ENCODE measurements around the gene ARID1B.

ARID1B gene

GRCh38 chr6:156879186-156879585 lies 102.0 kb downstream of the ARID1B start:
- DNase-seq (ENCODE audit: low read depth): no peak

GRCh38 chr6:156879591-156879990 lies 102.4 kb downstream of the ARID1B start:
- DNase-seq (ENCODE audit: low read depth): no peak

- no peak for DNase-seq (ENCODE audit: low read depth)
These were observed 103.7 kb downstream of the ARID1B start for GRCh38 chr6:156880913-156881312.

- no peak for DNase-seq (ENCODE audit: low read depth)
These were observed 104.8 kb downstream of the ARID1B start for GRCh38 chr6:156881687-156882629.

GRCh38 chr6:156883497-156884252 lies 106.5 kb downstream of the ARID1B start:
- no peak for DNase-seq (ENCODE audit: low read depth)

- DNase-seq (ENCODE audit: low read depth): no peak
These were observed 107.1 kb downstream of the ARID1B start for GRCh38 chr6:156884306-156884705.

GRCh38 chr6:156885562-156885961 lies 108.4 kb downstream of the ARID1B start:
- no peak for DNase-seq (ENCODE audit: low read depth)

GRCh38 chr6:156886409-156886808 lies 109.2 kb downstream of the ARID1B start:
- DNase-seq (ENCODE audit: low read depth): no peak

GRCh38 chr6:156887623-156888269 lies 110.6 kb downstream of the ARID1B start:
- DNase-seq (ENCODE audit: low read depth): no peak

- no peak for DNase-seq (ENCODE audit: low read depth)
These were observed 112.3 kb downstream of the ARID1B start for GRCh38 chr6:156889469-156889868.

GRCh38 chr6:156889986-156890385 lies 112.8 kb downstream of the ARID1B start:
- DNase-seq (ENCODE audit: low read depth): no peak

- DNase-seq (ENCODE audit: low read depth): no peak
These were observed 113.6 kb downstream of the ARID1B start for GRCh38 chr6:156890627-156891314.

GRCh38 chr6:156897907-156898531 lies 120.8 kb downstream of the ARID1B start:
- no peak for DNase-seq (ENCODE audit: low read depth)

GRCh38 chr6:156899071-156899470 lies 121.9 kb downstream of the ARID1B start:
- DNase-seq (ENCODE audit: low read depth): no peak

GRCh38 chr6:156899532-156900135 lies 122.5 kb downstream of the ARID1B start:
- no peak for DNase-seq (ENCODE audit: low read depth)

GRCh38 chr6:156900292-156900691 lies 123.1 kb downstream of the ARID1B start:
- DNase-seq (ENCODE audit: low read depth): no peak

- no peak for DNase-seq (ENCODE audit: low read depth)
These were observed 124.3 kb downstream of the ARID1B start for GRCh38 chr6:156901309-156902019.

- no peak for DNase-seq (ENCODE audit: low read depth)
These were observed 125.6 kb downstream of the ARID1B start for GRCh38 chr6:156902782-156903181.

- no peak for DNase-seq (ENCODE audit: low read depth)
These were observed 127.2 kb downstream of the ARID1B start for GRCh38 chr6:156904176-156904967.

GRCh38 chr6:156905801-156906200 lies 128.6 kb downstream of the ARID1B start:
- DNase-seq (ENCODE audit: low read depth): no peak

Data from HS-27A (cell line).